Posterior cingulate gyrus (tissue), 11 donors: ENCODE data around the gene KCNG1.
A peak's percentile ranks its signal among the peaks of the same experiment; 100 is the strongest.
"Not testable (repeated sequence)": the region's sequence is repeated elsewhere in the genome, so short reads cannot be mapped to it uniquely, and the experiment has no call there.

ENCODE experiments used
- DNase-seq, 10 donors: peaks; one replicate each; pipeline versions ENCODE4 v3.0.0 to v3.0.0-alpha.2; 2020 to 2021; ENCODE audit warnings: mixed read lengths in 3 of 10
- intact Hi-C: fragments of 100-400 bp; cut with DNase I; formaldehyde crosslinking; loops from one replicate; pipeline ENCODE4 v1.15.1; 2023

KCNG1 gene

GRCh38 chr20:50992733-50993457 is 30.0 kb downstream of the KCNG1 start:
- intact Hi-C loops = no loop called here
- peak in 1 of 10 donors; percentile 18 for DNase-seq

DNA sequence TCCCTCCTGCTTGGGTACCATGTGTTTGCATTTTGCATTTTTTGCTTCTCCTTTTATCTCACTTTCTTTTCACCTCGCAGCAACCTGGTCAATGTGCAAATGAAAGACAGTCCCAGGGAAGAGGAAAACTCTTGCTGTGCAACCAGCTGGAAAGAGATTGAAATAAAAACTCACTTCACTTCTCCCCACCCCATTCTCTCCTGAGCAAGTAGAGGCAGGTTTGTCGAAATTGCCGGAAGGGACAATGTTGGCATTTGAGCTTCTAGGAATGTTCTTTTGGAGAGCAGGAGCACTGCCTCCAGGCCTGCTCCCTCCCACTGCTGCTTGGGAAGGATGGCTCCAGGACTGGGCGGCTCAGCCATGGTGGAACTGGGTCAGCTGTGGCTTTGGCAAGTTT is 30.6 kb downstream of the KCNG1 start:
- DNase-seq = no peak
- intact Hi-C loops = no loop called here

DNA sequence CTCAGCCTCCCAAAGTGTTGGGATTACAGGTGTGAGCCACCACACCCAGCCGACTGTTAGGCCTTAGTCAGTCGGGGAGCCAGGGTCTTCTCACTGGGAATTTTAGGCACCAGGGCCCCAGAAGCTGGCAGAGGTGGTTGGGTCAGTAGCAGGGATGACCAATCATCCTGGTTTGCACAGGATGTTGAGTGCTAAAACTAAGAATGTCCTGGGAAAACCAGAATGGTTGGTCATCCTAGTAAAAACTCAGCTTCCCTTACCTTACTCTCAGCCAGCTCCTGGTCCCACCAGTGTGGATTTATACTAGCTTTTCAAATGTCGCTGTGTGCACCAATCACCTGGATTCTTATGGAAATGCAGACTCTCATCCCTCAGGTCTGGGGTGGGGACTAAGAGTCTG is 31.8 kb downstream of the KCNG1 start:
- DNase-seq = no peak
- intact Hi-C loops = no loop called here

GRCh38 chr20:50987493-50988210 is 35.3 kb downstream of the KCNG1 start:
- intact Hi-C loops = loop anchor here (1.0 to 10.0 kb wide), 3 partner anchors 319 to 1097 kb away; no protein-coding TSS in a partner anchor
- peak in 7 of 10 donors; percentile 28 to 90 (median 57) for DNase-seq

- no peak for DNase-seq
- intact Hi-C loops = loop anchor here (10.0 kb wide), 2 partner anchors 611 to 1101 kb away; no protein-coding TSS in a partner anchor
Measured at GRCh38 chr20:50983321-50983720, 39.6 kb downstream of the KCNG1 start.

- intact Hi-C loops = loop anchor here (10.0 kb wide), 2 partner anchors 612 to 1102 kb away; no protein-coding TSS in a partner anchor
- DNase-seq = no peak
Measured at GRCh38 chr20:50982363-50982762, 40.5 kb downstream of the KCNG1 start.

DNA sequence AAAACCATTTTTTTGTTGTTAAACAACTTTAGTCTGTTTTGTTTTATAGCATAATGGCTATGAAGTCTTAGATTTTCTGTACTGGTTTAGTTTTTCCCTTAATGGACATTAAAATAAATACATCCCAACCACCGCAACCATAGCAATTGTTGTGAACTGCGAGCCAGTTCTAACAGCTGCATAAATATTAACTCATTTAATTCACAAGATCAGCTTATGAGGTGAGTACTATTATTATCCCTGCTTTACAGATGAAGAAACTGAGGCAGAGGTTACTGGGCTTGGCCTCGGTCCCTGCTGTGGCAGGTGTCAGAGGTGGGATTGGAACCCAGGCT is 41.2 kb downstream of the KCNG1 start:
- intact Hi-C loops = loop anchor here (10.0 kb wide), 2 partner anchors 613 to 1103 kb away; no protein-coding TSS in a partner anchor
- no peak for DNase-seq

- peak in 7 of 10 donors; percentile 42 to 89 (median 61) for DNase-seq
- intact Hi-C loops = loop anchor here (10.0 kb wide), 2 partner anchors 614 to 1104 kb away; no protein-coding TSS in a partner anchor
Measured at GRCh38 chr20:50980851-50981713, 41.8 kb downstream of the KCNG1 start.

GRCh38 chr20:50980071-50980681 is 42.7 kb downstream of the KCNG1 start:
- intact Hi-C loops = loop anchor here (10.0 kb wide), 2 partner anchors 615 to 1105 kb away; no protein-coding TSS in a partner anchor
- no peak for DNase-seq

DNA sequence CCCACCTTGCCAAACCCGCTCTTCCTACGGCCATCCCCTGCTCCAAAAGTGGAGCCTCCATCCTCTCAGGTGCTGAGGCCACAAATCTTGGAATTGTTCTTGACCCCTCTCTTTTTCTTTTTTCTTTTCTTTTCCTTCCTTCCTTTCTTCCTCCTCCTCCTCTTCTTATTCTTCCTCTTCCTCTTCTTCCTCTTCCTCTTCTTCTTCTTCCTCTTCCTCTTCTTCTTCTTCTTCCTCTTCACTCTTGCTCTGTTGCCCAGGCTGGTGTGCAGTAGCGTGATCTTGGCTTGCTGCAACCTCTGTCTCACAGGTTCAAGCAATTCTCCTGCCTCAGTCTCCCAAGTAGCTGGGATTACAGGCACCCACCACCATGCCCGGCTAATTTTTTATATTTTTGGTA is 44.4 kb downstream of the KCNG1 start:
- DNase-seq = not testable (repeated sequence)

DNA sequence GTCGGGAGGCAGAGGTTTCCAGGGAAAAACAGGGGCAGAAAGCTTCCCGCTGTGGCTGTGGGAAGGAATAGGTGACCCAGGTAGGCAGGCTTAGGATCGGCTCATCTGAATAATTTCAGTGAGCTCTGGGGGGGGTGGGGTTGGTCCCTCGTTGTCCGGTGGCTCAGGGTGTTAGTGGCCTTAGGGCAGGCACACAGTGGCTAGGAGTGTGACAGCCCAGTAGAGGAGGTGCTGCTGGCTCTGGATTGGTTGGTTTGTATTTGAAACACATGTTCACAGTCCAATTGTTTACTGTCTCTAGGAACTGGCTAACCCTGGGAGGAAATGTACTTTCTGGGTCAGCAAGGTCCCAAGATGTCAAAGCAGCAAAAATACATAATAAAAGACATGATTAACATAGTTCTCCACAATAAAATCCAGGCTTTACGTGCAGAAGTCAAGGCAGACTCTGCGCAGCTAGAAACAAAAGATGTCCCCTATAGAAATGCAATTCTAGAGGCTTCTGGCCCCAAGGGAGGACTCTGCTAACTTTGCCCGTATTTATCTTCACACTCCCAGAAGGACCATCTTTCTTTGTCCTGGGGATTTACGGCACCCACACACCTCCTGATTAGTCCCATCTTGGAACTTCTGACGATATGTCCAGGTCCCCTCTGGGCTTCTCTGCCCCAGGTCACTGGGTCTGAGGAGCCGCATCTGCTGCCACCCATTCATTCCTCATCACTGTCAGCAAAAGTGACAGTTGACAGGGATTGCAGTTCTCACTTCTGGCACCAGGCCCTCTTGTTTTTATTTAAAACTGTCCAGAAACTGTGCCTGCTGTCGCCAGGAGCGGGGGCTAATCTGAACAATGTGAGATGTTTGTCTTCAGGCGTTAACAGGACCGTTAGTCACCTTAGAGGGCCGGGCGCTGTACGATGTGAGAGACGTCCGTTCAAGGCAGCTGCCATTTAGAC is 45.6 kb downstream of the KCNG1 start:
- no peak for DNase-seq
- intact Hi-C loops = no loop called here

More for the DNA sequence above, 44.4 kb downstream of the KCNG1 start:
- intact Hi-C loops = not testable (repeated sequence)

- DNase-seq = no peak
- intact Hi-C loops = no loop called here
Measured at GRCh38 chr20:50975701-50976330, 47.1 kb downstream of the KCNG1 start.

- DNase-seq = no peak
Measured at GRCh38 chr20:50969912-50970311, 53.0 kb downstream of the KCNG1 start.

DNA sequence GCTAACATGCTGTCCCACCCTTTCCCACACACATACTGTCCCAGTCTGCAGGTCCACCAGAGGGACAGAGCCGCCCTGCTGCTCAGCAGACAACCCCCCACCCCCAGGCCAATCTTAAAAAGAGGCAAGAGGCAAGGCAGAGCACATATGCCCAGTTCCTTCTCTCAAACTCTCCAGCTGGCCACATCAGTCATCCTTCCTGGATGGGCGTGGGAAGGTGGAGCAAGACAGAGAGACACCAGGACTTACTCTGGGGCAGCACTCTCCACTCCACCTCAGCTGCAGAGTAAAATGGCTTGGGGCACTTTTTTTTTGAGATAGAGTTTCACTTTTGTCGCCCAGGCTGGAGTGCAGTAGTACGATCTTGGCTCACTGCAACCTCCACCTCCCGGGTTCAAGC is 53.5 kb downstream of the KCNG1 start:
- intact Hi-C loops = no loop called here
- no peak for DNase-seq

More at GRCh38 chr20:50969912-50970311, 53.0 kb downstream of the KCNG1 start:
- intact Hi-C loops = no loop called here

GRCh38 chr20:50968289-50968688 is 54.6 kb downstream of the KCNG1 start:
- intact Hi-C loops = no loop called here
- DNase-seq = no peak

DNA sequence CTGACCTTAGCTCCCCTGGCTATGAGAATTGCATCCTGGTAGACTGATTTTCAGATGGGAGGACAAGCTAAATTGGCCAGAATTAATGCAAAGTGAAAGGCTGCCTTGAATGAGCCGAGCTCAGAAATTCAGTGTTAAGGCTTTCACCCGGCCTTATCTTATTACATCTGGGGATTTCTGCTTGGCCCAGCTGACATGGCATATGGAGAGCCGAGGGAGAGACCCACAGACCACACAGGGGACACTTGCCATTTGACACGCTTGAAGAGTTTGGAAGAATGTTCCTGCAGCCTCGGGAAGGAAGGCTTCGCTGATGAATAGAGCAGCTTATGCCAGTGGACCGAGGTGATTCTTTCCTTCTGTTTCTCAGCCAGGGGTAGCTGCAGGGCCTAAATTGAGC is 55.3 kb downstream of the KCNG1 start:
- intact Hi-C loops = no loop called here
- no peak for DNase-seq

- DNase-seq = no peak
- intact Hi-C loops = loop anchor here (2.0 kb wide), 1 partner anchor 29 kb away; the partner anchor contains the start of gene ADNP
Measured at GRCh38 chr20:50959543-50960126, 63.3 kb downstream of the KCNG1 start.
